Endothelial cell of umbilical vein (primary cell): ENCODE measurements around the gene RP2. TPM values are rescaled to one million over a fixed set of nuclear protein-coding genes. Genes with fewer than 3 reads are reported as not detected.

Source experiments
- BruUV-seq: library from RNA; stranded (reverse); fragments of 400-500 nt; replicated peaks from 2 replicates; lab custom pipeline; 2021; lab: Mats Ljungman, UMichigan
- CTCF ChIA-PET: fragments of 300-600, 350-600 bp; sonication (Branson Sonifier 250); formaldehyde crosslinking; loops from one replicate; lab custom pipeline; 2021; ENCODE audit warnings: antibody characterized with exemption, inconsistent platforms; lab: Charles Lee
- POLR2A ChIA-PET: fragments of 300-600, 350-600 bp; sonication (Branson Sonifier 250); formaldehyde crosslinking; loops from one replicate; lab custom pipeline; 2021; ENCODE audit warnings: antibody characterized with exemption, inconsistent platforms; lab: Charles Lee
- DNase-seq: peaks from one replicate; pipeline ENCODE4 v3.0.0-alpha.2; 2011; ENCODE audit warnings: low read depth, low spot score
- FAIRE-seq: peaks from 2 replicates; lab custom pipeline; 2011; peaks lifted over from hg19 to GRCh38; lab: Jason Lieb, UNC
- H2AFZ ChIP-seq: 2 replicates; pipeline ENCODE4 v1.6.0; 2012; ENCODE audit warnings: low read depth, low read length, control low read depth, inconsistent platforms
- H3K27ac ChIP-seq: 2 replicates; pipeline ENCODE4 v1.5.1; 2011; ENCODE audit warnings: low read depth, mild to moderate bottlenecking, control low read depth, low read length, moderate library complexity; ENCODE audit not compliant: insufficient read depth
- H3K27me3 ChIP-seq, 2 experiments: 2 replicates each; pipeline versions ENCODE4 v1.6.0 to v1.6.1; 2011; ENCODE audit warnings: low read length in 2 of 2, mixed read lengths in 1 of 2; ENCODE audit not compliant: control insufficient read depth in 2 of 2, insufficient read depth in 2 of 2
- H3K36me3 ChIP-seq, 2 experiments: 2 replicates in 1 of 2; 3 replicates in 1 of 2; pipeline ENCODE4 v1.5.1; 2011; ENCODE audit warnings: low read length in 2 of 2, mild to moderate bottlenecking in 1 of 2, moderate library complexity in 1 of 2; ENCODE audit not compliant: control insufficient read depth in 2 of 2, insufficient read depth in 2 of 2; ENCODE audit errors: extremely low read depth in 1 of 2
- H3K4me1 ChIP-seq: 3 replicates; pipeline ENCODE4 v1.5.1; 2011; ENCODE audit warnings: mild to moderate bottlenecking, low read length; ENCODE audit not compliant: control insufficient read depth, insufficient read depth; ENCODE audit errors: extremely low read depth
- H3K4me2 ChIP-seq: 2 replicates; pipeline ENCODE4 v1.6.1; 2011; ENCODE audit warnings: low read length, control low read depth, mixed read lengths; ENCODE audit not compliant: insufficient read depth
- H3K4me3 ChIP-seq, 3 experiments: fragments of 200-600 bp in 1 of 3; sonication (generic), shearing (Covaris generic) in 1 of 3; replicated peaks in 1 of 3; 2 replicates each; pipeline ENCODE4 v1.5.1; 2011 to 2016; ENCODE audit warnings: control low read depth in 3 of 3, low read length in 3 of 3, mild to moderate bottlenecking in 2 of 3, inconsistent platforms in 1 of 3, low read depth in 1 of 3, moderate library complexity in 1 of 3; ENCODE audit not compliant: insufficient read depth in 1 of 3
- H3K79me2 ChIP-seq: 2 replicates; pipeline ENCODE4 v1.6.0; 2012; ENCODE audit warnings: low read length, inconsistent platforms; ENCODE audit not compliant: control insufficient read depth, insufficient read depth
- H3K9ac ChIP-seq: replicated peaks from 2 replicates; pipeline ENCODE3; 2011; ENCODE audit warnings: low read length, control low read depth; ENCODE audit not compliant: insufficient read depth; ENCODE audit errors: extremely low read depth
- H3K9me1 ChIP-seq: replicated peaks from 3 replicates; pipeline ENCODE4 v1.6.0; 2011; ENCODE audit warnings: mild to moderate bottlenecking, low read length; ENCODE audit not compliant: control insufficient read depth, insufficient read depth; ENCODE audit errors: extremely low read depth
- H3K9me3 ChIP-seq: replicated peaks from 2 replicates; pipeline ENCODE4 v1.5.1; 2012; ENCODE audit warnings: low read length, inconsistent platforms; ENCODE audit not compliant: control insufficient read depth, insufficient read depth
- H4K20me1 ChIP-seq: replicated peaks from 2 replicates; pipeline ENCODE3; 2011; ENCODE audit warnings: mild to moderate bottlenecking, low read length; ENCODE audit not compliant: control insufficient read depth, insufficient read depth; ENCODE audit errors: extremely low read depth
- EZH2 ChIP-seq: IDR thresholded peaks from 2 replicates; pipeline ENCODE4 v1.6.1; 2012; ENCODE audit warnings: borderline replicate concordance, low read depth, mild to moderate bottlenecking, moderate library complexity, low read length, inconsistent platforms; ENCODE audit not compliant: severe bottlenecking
- FOS ChIP-seq: IDR thresholded peaks from 2 replicates; pipeline ENCODE4 v1.6.1; 2011; ENCODE audit warnings: mild to moderate bottlenecking, low read length, moderate library complexity, borderline replicate concordance; ENCODE audit not compliant: insufficient read depth
- GATA2 ChIP-seq: IDR thresholded peaks from 2 replicates; pipeline ENCODE4 v1.7.0; 2011; ENCODE audit warnings: low read depth, mild to moderate bottlenecking, moderate library complexity, mixed read lengths, low read length; ENCODE audit not compliant: insufficient read length, insufficient read depth
- JUN ChIP-seq: IDR thresholded peaks from 2 replicates; pipeline ENCODE4 v1.6.1; 2011; ENCODE audit warnings: borderline replicate concordance, low read depth; ENCODE audit not compliant: insufficient read length, insufficient read depth
- MAX ChIP-seq: IDR thresholded peaks from 2 replicates; pipeline ENCODE4 v1.6.1; 2011; ENCODE audit not compliant: insufficient read depth, insufficient read length
- MYC ChIP-seq: IDR thresholded peaks from one replicate; pipeline ENCODE4 v1.6.1; 2011; ENCODE audit warnings: mild to moderate bottlenecking, low read depth, low read length
- POLR2A ChIP-seq: IDR thresholded peaks from 2 replicates; pipeline ENCODE4 v1.6.1; 2012; ENCODE audit warnings: low read depth, mild to moderate bottlenecking, control low read depth, low read length
- dilution Hi-C: fragments of 300-500 bp; cut with MboI; formaldehyde crosslinking; loops from one replicate; pipeline ENCODE4 v1.15.0; 2019; ENCODE audit warnings: low sequenced_read_pairs; ENCODE audit not compliant: extremely low pct_ligation_motif_present
- intact Hi-C: fragments of 100-400 bp; cut with micrococcal nuclease; formaldehyde crosslinking; loops from one replicate; pipeline ENCODE4 v1.10.0; 2022
- polyA plus RNA-seq, 4 experiments: library from polyadenylated mRNA; depleted of rRNA in 3 of 4; stranded (reverse) in 3 of 4; unstranded in 1 of 4; fragments of >200 nt; gene quantifications; 2 replicates each; pipeline versions ENCODE4 v1.2.1 to v1.2.3, GENCODE V29; 2011 to 2012; ENCODE audit warnings: missing spikeins in 1 of 4
- total RNA-seq: library from RNA; stranded (reverse); gene quantifications from 2 replicates; pipeline ENCODE4 v1.2.3, GENCODE V29; 2021
- TF ChIP-seq, protein P1 (sequence below), 2 donors: IDR thresholded peaks; 1 replicate in 1 of 2; 2 replicates in 1 of 2; pipeline ENCODE4 v1.5.1; 2011; ENCODE audit warnings: low read length in 2 of 2, mild to moderate bottlenecking in 2 of 2, moderate library complexity in 2 of 2, control low read depth in 1 of 2, inconsistent platforms in 1 of 2, low read depth in 1 of 2; ENCODE audit not compliant: insufficient read depth in 1 of 2; ENCODE audit errors: extremely low read depth in 1 of 2

The RP2 gene
- total and polyA plus RNA-seq, 2 donors (not counting 3 experiments of a cell fraction or from before 2014, with no cell fraction given) = 7.4 to 20.5 TPM

GRCh38 chrX:46910415-46910814 lies 73.6 kb downstream of the RP2 start:
- DNase-seq (no peak), FAIRE-seq (no peak)
- Histone ChIP-seq H3K4me1 (peaks cover 13% of the 10 kb centered on the region), H3K9ac (no peak overlapping the region), H3K9me3 (no peaks in the 10 kb centered on the region), H3K9me1 (no peaks in the 10 kb centered on the region), H3K36me3 (no peaks in the 10 kb centered on the region), H3K4me3 (no peak overlapping the region), H2AFZ (no peak overlapping the region), H4K20me1 (no peaks in the 10 kb centered on the region), H3K27me3 (no peaks in the 10 kb centered on the region), H3K79me2 (peaks cover 15% of the 10 kb centered on the region), H3K27ac (no peak overlapping the region), H3K4me2 (no peak overlapping the region)
- CTCF ChIA-PET = no interaction called here
- POLR2A ChIA-PET = no interaction called here
- dilution Hi-C loops (no loop called here), intact Hi-C loops (no loop called here)
- BruUV-seq = no TSS peak
- TF ChIP-seq EZH2 (no peak), GATA2 (no peak), MAX (no peak), POLR2A (no peak), FOS (no peak), MYC (no peak), JUN (no peak)
- TF ChIP-seq, protein P1, sequence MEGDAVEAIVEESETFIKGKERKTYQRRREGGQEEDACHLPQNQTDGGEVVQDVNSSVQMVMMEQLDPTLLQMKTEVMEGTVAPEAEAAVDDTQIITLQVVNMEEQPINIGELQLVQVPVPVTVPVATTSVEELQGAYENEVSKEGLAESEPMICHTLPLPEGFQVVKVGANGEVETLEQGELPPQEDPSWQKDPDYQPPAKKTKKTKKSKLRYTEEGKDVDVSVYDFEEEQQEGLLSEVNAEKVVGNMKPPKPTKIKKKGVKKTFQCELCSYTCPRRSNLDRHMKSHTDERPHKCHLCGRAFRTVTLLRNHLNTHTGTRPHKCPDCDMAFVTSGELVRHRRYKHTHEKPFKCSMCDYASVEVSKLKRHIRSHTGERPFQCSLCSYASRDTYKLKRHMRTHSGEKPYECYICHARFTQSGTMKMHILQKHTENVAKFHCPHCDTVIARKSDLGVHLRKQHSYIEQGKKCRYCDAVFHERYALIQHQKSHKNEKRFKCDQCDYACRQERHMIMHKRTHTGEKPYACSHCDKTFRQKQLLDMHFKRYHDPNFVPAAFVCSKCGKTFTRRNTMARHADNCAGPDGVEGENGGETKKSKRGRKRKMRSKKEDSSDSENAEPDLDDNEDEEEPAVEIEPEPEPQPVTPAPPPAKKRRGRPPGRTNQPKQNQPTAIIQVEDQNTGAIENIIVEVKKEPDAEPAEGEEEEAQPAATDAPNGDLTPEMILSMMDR (IDR thresholded peaks at IDR 0.05; ENCODE audit: extremely low read depth in 1 of 2, insufficient read depth in 1 of 2, low read depth in 1 of 2, low read length in 2 of 2) = no peak
